ENCODE data around the gene GPR132. TPM values are rescaled to one million over a fixed set of nuclear protein-coding genes. Genes with fewer than 3 reads are reported as not detected.

Gene GPR132
- total and polyA plus RNA-seq, 2 of the 13 experiments (the other 11 are each of a cell fraction or from before 2014, with no cell fraction given), result not detected

- TF ChIP-seq IKZF4 (CRISPR knock-in tag; IDR thresholded peaks at IDR 0.05; ENCODE audit: borderline replicate concordance, low read depth, not compliant biosample characterization) (no peak), ZXDC (CRISPR knock-in tag; IDR thresholded peaks at IDR 0.05) (no peak), ONECUT2 (CRISPR knock-in tag; IDR thresholded peaks at IDR 0.05) (0 out of 2 replicates have a peak, but pooled peaks have one; percentile 41), EED (CRISPR knock-in tag; IDR thresholded peaks at IDR 0.05) (no peak), ZNF766 (CRISPR knock-in tag; IDR thresholded peaks at IDR 0.05; ENCODE audit: borderline replicate concordance) (no peak), E2F2 (CRISPR knock-in tag; IDR thresholded peaks at IDR 0.05; ENCODE audit: borderline replicate concordance) (peak; percentile 79; the same call in 1 of the 2 replicates), ZNF496 (CRISPR knock-in tag; IDR thresholded peaks at IDR 0.05; ENCODE audit: insufficient replicate concordance) (no peak), ZNF740 (CRISPR knock-in tag; IDR thresholded peaks at IDR 0.05) (no peak), CBX1 (IDR thresholded peaks at IDR 0.05; ENCODE audit: low read depth) (no peak), POLR2G (IDR thresholded peaks at IDR 0.05; ENCODE audit: low read depth, low read length) (peak; percentile 93), ZNF737 (CRISPR knock-in tag; IDR thresholded peaks at IDR 0.05; ENCODE audit: borderline replicate concordance) (no peak), MEF2D (CRISPR knock-in tag; IDR thresholded peaks at IDR 0.05) (no peak), ZBTB8A (CRISPR knock-in tag; IDR thresholded peaks at IDR 0.05; ENCODE audit: borderline replicate concordance, low read depth) (no peak), KLF16 (CRISPR knock-in tag; IDR thresholded peaks at IDR 0.05) (peak in 1 of 2 experiments; percentile 58; a peak in 1 of 4 replicates)
- TF ChIP-seq, protein P1, sequence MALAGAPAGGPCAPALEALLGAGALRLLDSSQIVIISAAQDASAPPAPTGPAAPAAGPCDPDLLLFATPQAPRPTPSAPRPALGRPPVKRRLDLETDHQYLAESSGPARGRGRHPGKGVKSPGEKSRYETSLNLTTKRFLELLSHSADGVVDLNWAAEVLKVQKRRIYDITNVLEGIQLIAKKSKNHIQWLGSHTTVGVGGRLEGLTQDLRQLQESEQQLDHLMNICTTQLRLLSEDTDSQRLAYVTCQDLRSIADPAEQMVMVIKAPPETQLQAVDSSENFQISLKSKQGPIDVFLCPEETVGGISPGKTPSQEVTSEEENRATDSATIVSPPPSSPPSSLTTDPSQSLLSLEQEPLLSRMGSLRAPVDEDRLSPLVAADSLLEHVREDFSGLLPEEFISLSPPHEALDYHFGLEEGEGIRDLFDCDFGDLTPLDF (CRISPR knock-in tag; IDR thresholded peaks at IDR 0.05), result peak; percentile 97
- TF ChIP-seq, protein P2, sequence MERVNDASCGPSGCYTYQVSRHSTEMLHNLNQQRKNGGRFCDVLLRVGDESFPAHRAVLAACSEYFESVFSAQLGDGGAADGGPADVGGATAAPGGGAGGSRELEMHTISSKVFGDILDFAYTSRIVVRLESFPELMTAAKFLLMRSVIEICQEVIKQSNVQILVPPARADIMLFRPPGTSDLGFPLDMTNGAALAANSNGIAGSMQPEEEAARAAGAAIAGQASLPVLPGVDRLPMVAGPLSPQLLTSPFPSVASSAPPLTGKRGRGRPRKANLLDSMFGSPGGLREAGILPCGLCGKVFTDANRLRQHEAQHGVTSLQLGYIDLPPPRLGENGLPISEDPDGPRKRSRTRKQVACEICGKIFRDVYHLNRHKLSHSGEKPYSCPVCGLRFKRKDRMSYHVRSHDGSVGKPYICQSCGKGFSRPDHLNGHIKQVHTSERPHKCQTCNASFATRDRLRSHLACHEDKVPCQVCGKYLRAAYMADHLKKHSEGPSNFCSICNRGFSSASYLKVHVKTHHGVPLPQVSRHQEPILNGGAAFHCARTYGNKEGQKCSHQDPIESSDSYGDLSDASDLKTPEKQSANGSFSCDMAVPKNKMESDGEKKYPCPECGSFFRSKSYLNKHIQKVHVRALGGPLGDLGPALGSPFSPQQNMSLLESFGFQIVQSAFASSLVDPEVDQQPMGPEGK (CRISPR knock-in tag; IDR thresholded peaks at IDR 0.05), result peak; percentile 23; the same call in 1 of the 2 replicates
- TF ChIP-seq, protein P3, sequence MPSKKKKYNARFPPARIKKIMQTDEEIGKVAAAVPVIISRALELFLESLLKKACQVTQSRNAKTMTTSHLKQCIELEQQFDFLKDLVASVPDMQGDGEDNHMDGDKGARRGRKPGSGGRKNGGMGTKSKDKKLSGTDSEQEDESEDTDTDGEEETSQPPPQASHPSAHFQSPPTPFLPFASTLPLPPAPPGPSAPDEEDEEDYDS (CRISPR knock-in tag; IDR thresholded peaks at IDR 0.05), result peak; percentile 19; the same call in 1 of the 2 replicates
Observed at GRCh38 chr14:105020815-105021655, 44.2 kb downstream of the GPR132 start, which contains the start of gene CDCA4 (continued).

All from HepG2 (cell line).